NB4 (cell line): ENCODE measurements around the gene RAB4B.
"Not testable (repeated sequence)": the region's sequence is repeated elsewhere in the genome, so short reads cannot be mapped to it uniquely, and the experiment has no call there.

ENCODE experiments used
- CTCF ChIP-seq: IDR thresholded peaks from one replicate; pipeline ENCODE4 v1.5.1; 2012; ENCODE audit warnings: low read depth, low read length
- MYC ChIP-seq: IDR thresholded peaks from 2 replicates; pipeline ENCODE4 v1.6.1; 2011; ENCODE audit warnings: low read depth, low read length

GRCh38 chr19:40766385-40766784, 11.7 kb upstream of the RAB4B start:
- not testable (repeated sequence) for TF ChIP-seq CTCF, MYC
